Regular cardiac myocyte (primary cell): ENCODE results near the gene CSRNP3. TPM values are rescaled to one million over a fixed set of nuclear protein-coding genes. Genes with fewer than 3 reads are reported as not detected.

Source experiments
- total RNA-seq: library from RNA; depleted of rRNA; stranded (reverse); fragments of >200 nt; gene quantifications from 2 replicates; pipeline ENCODE4 v1.2.3, GENCODE V29; 2014

CSRNP3 gene
- 1.2 and 3.9 TPM in 2 replicates for total RNA-seq

DNA sequence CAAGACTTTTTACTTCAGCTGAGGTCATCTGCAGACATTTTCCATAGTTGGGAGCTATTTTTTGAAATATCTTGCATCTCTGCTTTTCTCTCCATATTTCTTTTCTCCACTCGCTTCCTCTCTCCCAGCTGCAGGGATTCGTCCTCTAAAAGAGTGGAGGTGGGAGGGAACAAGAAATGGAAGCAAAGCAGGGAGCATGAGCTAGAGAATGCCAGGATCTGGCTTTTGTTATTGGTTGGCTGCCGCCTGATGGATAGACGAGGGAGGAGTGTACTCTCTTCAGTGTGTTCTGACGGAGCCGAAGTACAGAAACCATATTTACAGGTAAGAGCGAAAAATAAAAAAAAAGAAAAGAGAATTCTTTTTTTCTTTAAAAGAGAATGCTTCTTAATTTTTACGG lies at the start of gene CSRNP3:
Gene CSRNP3 (plus strand): TSS at position 282 of the 400 bp plus-strand sequence. CDS start 125,368 bp downstream, outside the sequence.

Other genes starting within 250 kb of the CSRNP3 start
- gene SCN2A, start 230.3 kb upstream of the CSRNP3 start, total RNA-seq, result 0.77 and 2.0 TPM in 2 replicates